ENCODE measurements around the gene AADAC. TPM values are rescaled to one million over a fixed set of nuclear protein-coding genes. Genes with fewer than 3 reads are reported as not detected.

Gene AADAC
- total and polyA plus RNA-seq, 2 experiments from 2014 or later = 47.8 to 94.0 TPM

- Histone ChIP-seq H3K4me3 (no peak overlapping the region), H3K4me1 (ENCODE audit: insufficient read depth) (no peaks in the 10 kb centered on the region), H3K27ac (peak overlapping the region; percentile 68), H3K27me3 (no peaks in the 10 kb centered on the region), H3K79me2 (no peaks in the 10 kb centered on the region), H3K9me3 (ENCODE audit: low read depth) (no peaks in the 10 kb centered on the region), H3K9me2 (replicated peaks; ENCODE audit: insufficient read depth) (no peaks in the 10 kb centered on the region), H2AFZ (peak overlapping the region; percentile 4), H3K4me2 (peak overlapping the region; percentile 53), H4K20me1 (ENCODE audit: insufficient read depth, poor library complexity, severe bottlenecking) (no peaks in the 10 kb centered on the region), H3K36me3 (replicated peaks; ENCODE audit: insufficient read depth, low read depth) (no peaks in the 10 kb centered on the region)
- WGBS (ENCODE audit: low lambda C conversion rate, missing lambda C conversion rate) = 46% methylated on average over 3 of the region's 3 CpGs
- TF ChIP-seq EZH2phosphoT487 (IDR thresholded peaks at IDR 0.05; ENCODE audit: low read depth, severe bottlenecking, unreplicated experiment) (no peak), EZH2 (IDR thresholded peaks at IDR 0.05; ENCODE audit: borderline replicate concordance) (no peak)
- TF ChIP-seq, protein P1, sequence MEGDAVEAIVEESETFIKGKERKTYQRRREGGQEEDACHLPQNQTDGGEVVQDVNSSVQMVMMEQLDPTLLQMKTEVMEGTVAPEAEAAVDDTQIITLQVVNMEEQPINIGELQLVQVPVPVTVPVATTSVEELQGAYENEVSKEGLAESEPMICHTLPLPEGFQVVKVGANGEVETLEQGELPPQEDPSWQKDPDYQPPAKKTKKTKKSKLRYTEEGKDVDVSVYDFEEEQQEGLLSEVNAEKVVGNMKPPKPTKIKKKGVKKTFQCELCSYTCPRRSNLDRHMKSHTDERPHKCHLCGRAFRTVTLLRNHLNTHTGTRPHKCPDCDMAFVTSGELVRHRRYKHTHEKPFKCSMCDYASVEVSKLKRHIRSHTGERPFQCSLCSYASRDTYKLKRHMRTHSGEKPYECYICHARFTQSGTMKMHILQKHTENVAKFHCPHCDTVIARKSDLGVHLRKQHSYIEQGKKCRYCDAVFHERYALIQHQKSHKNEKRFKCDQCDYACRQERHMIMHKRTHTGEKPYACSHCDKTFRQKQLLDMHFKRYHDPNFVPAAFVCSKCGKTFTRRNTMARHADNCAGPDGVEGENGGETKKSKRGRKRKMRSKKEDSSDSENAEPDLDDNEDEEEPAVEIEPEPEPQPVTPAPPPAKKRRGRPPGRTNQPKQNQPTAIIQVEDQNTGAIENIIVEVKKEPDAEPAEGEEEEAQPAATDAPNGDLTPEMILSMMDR (IDR thresholded peaks at IDR 0.05; ENCODE audit: poor library complexity) = no peak
- DNase-seq (ENCODE audit: low spot score) = peak; percentile 30
These were observed 61.8 kb downstream of the AADAC start for GRCh38 chr3:151875759-151876158.

GRCh38 chr3:151877269-151877668 lies 63.4 kb downstream of the AADAC start:
- H3K9me3 ChIP-seq (ENCODE audit: low read depth) = no peaks in the 10 kb centered on the region
- H4K20me1 ChIP-seq (ENCODE audit: insufficient read depth, poor library complexity, severe bottlenecking) = no peaks in the 10 kb centered on the region
- no peak overlapping the region for H3K4me3 ChIP-seq
- WGBS (ENCODE audit: low lambda C conversion rate, missing lambda C conversion rate) = 82% methylated on average over 2 of the region's 2 CpGs
- H3K27ac ChIP-seq = no peak overlapping the region
- no peak for TF ChIP-seq EZH2phosphoT487 (IDR thresholded peaks at IDR 0.05; ENCODE audit: low read depth, severe bottlenecking, unreplicated experiment)
- no peak for TF ChIP-seq EZH2 (IDR thresholded peaks at IDR 0.05; ENCODE audit: borderline replicate concordance)
- no peaks in the 10 kb centered on the region for H3K27me3 ChIP-seq
- no peaks in the 10 kb centered on the region for H3K79me2 ChIP-seq
- no peak overlapping the region for H3K4me2 ChIP-seq
- DNase-seq (ENCODE audit: low spot score) = no peak
- H2AFZ ChIP-seq = no peak overlapping the region
- no peaks in the 10 kb centered on the region for H3K4me1 ChIP-seq (ENCODE audit: insufficient read depth)
- no peaks in the 10 kb centered on the region for H3K9me2 ChIP-seq (replicated peaks; ENCODE audit: insufficient read depth)
- H3K36me3 ChIP-seq (replicated peaks; ENCODE audit: insufficient read depth, low read depth) = no peaks in the 10 kb centered on the region

Other genes with a start within 250 kb of the AADAC start
- 0.10 and 0.24 TPM in 2 replicates for gene AADACL2, start 80.2 kb upstream of the AADAC start, total RNA-seq
- not detected in 2 replicates for gene AADACL2, start 80.2 kb upstream of the AADAC start, polyA plus RNA-seq
- 0.80 and 1.7 TPM in 2 replicates for gene SUCNR1, start 59.5 kb downstream of the AADAC start, total RNA-seq
- 0.40 and 0.45 TPM in 2 replicates for gene SUCNR1, start 59.5 kb downstream of the AADAC start, polyA plus RNA-seq